HG02763 (cell line): ENCODE results near the gene TSPAN18.

Experiments
- ATAC-seq: cut with Tn5 transposase; IDR thresholded peaks from one replicate; pipeline ENCODE4 v1.9.1; 2021; ENCODE audit warnings: mild to moderate bottlenecking, moderate library complexity; ENCODE audit not compliant: unreplicated experiment

The TSPAN18 gene

GRCh38 chr11:44840085-44840478 is 113.3 kb downstream of the TSPAN18 start:
- ATAC-seq, result no peak

- no peak for ATAC-seq
Observed at GRCh38 chr11:44840521-44841251, 113.9 kb downstream of the TSPAN18 start.

- ATAC-seq, result no peak
Observed at GRCh38 chr11:44842220-44842619, 115.5 kb downstream of the TSPAN18 start.

GRCh38 chr11:44846852-44847251 is 120.1 kb downstream of the TSPAN18 start:
- ATAC-seq, result no peak

GRCh38 chr11:44847316-44847715 is 120.6 kb downstream of the TSPAN18 start:
- ATAC-seq, result no peak

- ATAC-seq, result no peak
Observed at GRCh38 chr11:44848203-44848962, 121.6 kb downstream of the TSPAN18 start.

GRCh38 chr11:44848963-44849350 is 122.2 kb downstream of the TSPAN18 start:
- no peak for ATAC-seq

GRCh38 chr11:44849424-44849823 is 122.7 kb downstream of the TSPAN18 start:
- no peak for ATAC-seq

- ATAC-seq, result no peak
Observed at GRCh38 chr11:44849922-44850321, 123.2 kb downstream of the TSPAN18 start.

- ATAC-seq, result no peak
Observed at GRCh38 chr11:44851496-44851895, 124.7 kb downstream of the TSPAN18 start.

- no peak for ATAC-seq
Observed at GRCh38 chr11:44852159-44852747, 125.5 kb downstream of the TSPAN18 start.

- no peak for ATAC-seq
Observed at GRCh38 chr11:44852952-44853351, 126.2 kb downstream of the TSPAN18 start.

GRCh38 chr11:44853666-44854065 is 126.9 kb downstream of the TSPAN18 start:
- ATAC-seq, result no peak

- no peak for ATAC-seq
Observed at GRCh38 chr11:44854086-44854485, 127.3 kb downstream of the TSPAN18 start.

GRCh38 chr11:44854741-44855492 is 128.2 kb downstream of the TSPAN18 start:
- no peak for ATAC-seq

GRCh38 chr11:44855493-44855849 is 128.7 kb downstream of the TSPAN18 start:
- no peak for ATAC-seq

GRCh38 chr11:44857490-44858090 is 130.8 kb downstream of the TSPAN18 start:
- no peak for ATAC-seq

GRCh38 chr11:44858796-44859527 is 132.2 kb downstream of the TSPAN18 start:
- ATAC-seq, result no peak

- no peak for ATAC-seq
Observed at GRCh38 chr11:44859528-44859925, 132.8 kb downstream of the TSPAN18 start.

GRCh38 chr11:44860346-44860745 is 133.6 kb downstream of the TSPAN18 start:
- ATAC-seq, result no peak
